GM19395 (cell line): ENCODE measurements around the gene RRN3.
"Not testable (repeated sequence)": the region's sequence is repeated elsewhere in the genome, so short reads cannot be mapped to it uniquely, and the experiment has no call there.

Source experiments
- ATAC-seq: cut with Tn5 transposase; IDR thresholded peaks from one replicate; pipeline ENCODE4 v1.9.1; 2021; ENCODE audit warnings: mild to moderate bottlenecking, moderate library complexity; ENCODE audit not compliant: unreplicated experiment

The RRN3 gene

GRCh38 chr16:15053904-15054303 is 40.2 kb downstream of the RRN3 start:
- ATAC-seq = no peak

- no peak for ATAC-seq
These were observed 41.2 kb downstream of the RRN3 start for GRCh38 chr16:15052747-15053476.

GRCh38 chr16:15051387-15051951 is 42.6 kb downstream of the RRN3 start:
- ATAC-seq = no peak

GRCh38 chr16:15050440-15050839 is 43.6 kb downstream of the RRN3 start:
- ATAC-seq = not testable (repeated sequence)

- no peak for ATAC-seq
These were observed 44.4 kb downstream of the RRN3 start for GRCh38 chr16:15049581-15050180.

GRCh38 chr16:15046692-15047376 is 47.2 kb downstream of the RRN3 start:
- ATAC-seq = no peak

- not testable (repeated sequence) for ATAC-seq
These were observed 48.8 kb downstream of the RRN3 start for GRCh38 chr16:15045270-15045669.

GRCh38 chr16:15044286-15044685 is 49.8 kb downstream of the RRN3 start:
- no peak for ATAC-seq

- no peak for ATAC-seq
These were observed 50.7 kb downstream of the RRN3 start for GRCh38 chr16:15043344-15043743.

GRCh38 chr16:15041271-15042004 is 52.6 kb downstream of the RRN3 start:
- no peak for ATAC-seq

- no peak for ATAC-seq
These were observed 55.4 kb downstream of the RRN3 start for GRCh38 chr16:15038689-15039088.

GRCh38 chr16:15037745-15038144 is 56.3 kb downstream of the RRN3 start:
- ATAC-seq = no peak

- no peak for ATAC-seq
These were observed 57.1 kb downstream of the RRN3 start for GRCh38 chr16:15037003-15037402.

- ATAC-seq = no peak
These were observed 58.8 kb downstream of the RRN3 start for GRCh38 chr16:15035163-15035729.

- ATAC-seq = no peak
These were observed 59.6 kb downstream of the RRN3 start for GRCh38 chr16:15034266-15035162.

GRCh38 chr16:15033309-15033707 is 60.8 kb downstream of the RRN3 start:
- no peak for ATAC-seq

GRCh38 chr16:15032547-15033308 is 61.3 kb downstream of the RRN3 start:
- no peak for ATAC-seq

GRCh38 chr16:15031586-15031985 is 62.5 kb downstream of the RRN3 start:
- ATAC-seq = no peak

GRCh38 chr16:15031179-15031578 is 62.9 kb downstream of the RRN3 start:
- ATAC-seq = no peak
